Progenitor cell of endocrine pancreas (in vitro differentiated cells): Measurements from ENCODE around the gene ARHGEF10L. TPM values are rescaled to one million over a fixed set of nuclear protein-coding genes. Genes with fewer than 3 reads are reported as not detected.
"Not testable (repeated sequence)": the region's sequence is repeated elsewhere in the genome, so short reads cannot be mapped to it uniquely, and the experiment has no call there.

Source experiments
- DNase-seq: peaks from one replicate; pipeline ENCODE4 v3.0.0; 2021; ENCODE audit warnings: low spot score; ENCODE audit not compliant: unreplicated experiment
- H3K27ac Mint-ChIP-seq: 2 replicates; pipeline ENCODE4 v1.8.0; 2021; ENCODE audit warnings: mild to moderate bottlenecking, moderate library complexity, mixed read lengths
- H3K27me3 Mint-ChIP-seq: 2 replicates; pipeline ENCODE4 v1.8.0; 2021; ENCODE audit warnings: mixed read lengths
- H3K36me3 Mint-ChIP-seq: 2 replicates; pipeline ENCODE4 v1.8.0; 2022; ENCODE audit warnings: mixed read lengths; ENCODE audit not compliant: insufficient read depth
- H3K4me1 Mint-ChIP-seq: 2 replicates; pipeline ENCODE4 v1.8.0; 2021; ENCODE audit warnings: low read depth, mixed read lengths
- H3K4me3 Mint-ChIP-seq: 2 replicates; pipeline ENCODE4 v1.8.0; 2021; ENCODE audit warnings: low read depth, mild to moderate bottlenecking, moderate library complexity, mixed read lengths
- H3K9me3 Mint-ChIP-seq: 2 replicates; pipeline ENCODE4 v1.8.0; 2021; ENCODE audit warnings: low read depth, mixed read lengths
- total RNA-seq: library from RNA; stranded (reverse); gene quantifications from 2 replicates; pipeline ENCODE4 v1.2.1, GENCODE V29; 2021
- TF ChIP-seq, protein P1 (sequence below): fragments of 200-600 bp; sonication (generic); IDR thresholded peaks from one replicate; pipeline ENCODE4 v1.5.0; 2021; ENCODE audit warnings: antibody characterized with exemption, mild to moderate bottlenecking; ENCODE audit not compliant: unreplicated experiment

Gene ARHGEF10L
- total RNA-seq, 1 donor from 2014 or later, result 31.3 TPM

DNA sequence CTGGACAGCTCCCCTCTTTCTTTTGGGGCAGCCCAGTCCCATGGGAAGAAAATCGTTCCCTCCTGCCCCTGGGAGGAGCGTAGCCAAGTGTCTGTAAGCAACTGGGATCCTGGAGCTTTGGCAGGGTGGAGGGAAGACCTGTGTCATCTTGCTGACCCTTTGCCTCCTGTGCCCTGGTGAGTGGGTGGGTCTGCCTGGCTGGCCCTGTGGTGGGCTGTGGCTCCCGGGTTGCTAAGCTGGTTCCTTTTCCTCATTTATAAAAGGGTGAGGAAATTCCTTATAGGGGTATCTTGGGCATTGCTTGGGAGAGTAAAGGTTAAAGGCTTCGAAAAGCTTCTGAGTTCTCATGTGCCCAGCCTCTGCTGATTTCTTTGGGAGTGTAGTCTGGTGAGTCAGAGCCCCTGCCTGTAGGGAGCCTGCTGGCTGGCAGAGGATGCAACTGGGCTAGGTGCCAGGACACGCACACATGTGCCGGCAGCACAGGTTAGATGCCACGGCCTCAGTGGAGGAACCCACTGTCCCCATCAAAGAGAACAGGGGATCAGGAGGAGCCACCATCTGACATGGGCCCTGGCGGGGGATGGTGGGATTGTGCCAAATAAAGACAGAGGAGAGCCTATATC is 85.2 kb downstream of the ARHGEF10L start:
- H3K27ac Mint-ChIP-seq, result no peak overlapping the region
- TF ChIP-seq, protein P1, sequence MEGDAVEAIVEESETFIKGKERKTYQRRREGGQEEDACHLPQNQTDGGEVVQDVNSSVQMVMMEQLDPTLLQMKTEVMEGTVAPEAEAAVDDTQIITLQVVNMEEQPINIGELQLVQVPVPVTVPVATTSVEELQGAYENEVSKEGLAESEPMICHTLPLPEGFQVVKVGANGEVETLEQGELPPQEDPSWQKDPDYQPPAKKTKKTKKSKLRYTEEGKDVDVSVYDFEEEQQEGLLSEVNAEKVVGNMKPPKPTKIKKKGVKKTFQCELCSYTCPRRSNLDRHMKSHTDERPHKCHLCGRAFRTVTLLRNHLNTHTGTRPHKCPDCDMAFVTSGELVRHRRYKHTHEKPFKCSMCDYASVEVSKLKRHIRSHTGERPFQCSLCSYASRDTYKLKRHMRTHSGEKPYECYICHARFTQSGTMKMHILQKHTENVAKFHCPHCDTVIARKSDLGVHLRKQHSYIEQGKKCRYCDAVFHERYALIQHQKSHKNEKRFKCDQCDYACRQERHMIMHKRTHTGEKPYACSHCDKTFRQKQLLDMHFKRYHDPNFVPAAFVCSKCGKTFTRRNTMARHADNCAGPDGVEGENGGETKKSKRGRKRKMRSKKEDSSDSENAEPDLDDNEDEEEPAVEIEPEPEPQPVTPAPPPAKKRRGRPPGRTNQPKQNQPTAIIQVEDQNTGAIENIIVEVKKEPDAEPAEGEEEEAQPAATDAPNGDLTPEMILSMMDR, result no peak
- no peaks in the 10 kb centered on the region for H3K4me1 Mint-ChIP-seq
- H3K27me3 Mint-ChIP-seq, result no peaks in the 10 kb centered on the region
- no peak for DNase-seq
- H3K9me3 Mint-ChIP-seq, result no peaks in the 10 kb centered on the region
- peaks cover 6% of the 10 kb centered on the region for H3K36me3 Mint-ChIP-seq
- no peak overlapping the region for H3K4me3 Mint-ChIP-seq

DNA sequence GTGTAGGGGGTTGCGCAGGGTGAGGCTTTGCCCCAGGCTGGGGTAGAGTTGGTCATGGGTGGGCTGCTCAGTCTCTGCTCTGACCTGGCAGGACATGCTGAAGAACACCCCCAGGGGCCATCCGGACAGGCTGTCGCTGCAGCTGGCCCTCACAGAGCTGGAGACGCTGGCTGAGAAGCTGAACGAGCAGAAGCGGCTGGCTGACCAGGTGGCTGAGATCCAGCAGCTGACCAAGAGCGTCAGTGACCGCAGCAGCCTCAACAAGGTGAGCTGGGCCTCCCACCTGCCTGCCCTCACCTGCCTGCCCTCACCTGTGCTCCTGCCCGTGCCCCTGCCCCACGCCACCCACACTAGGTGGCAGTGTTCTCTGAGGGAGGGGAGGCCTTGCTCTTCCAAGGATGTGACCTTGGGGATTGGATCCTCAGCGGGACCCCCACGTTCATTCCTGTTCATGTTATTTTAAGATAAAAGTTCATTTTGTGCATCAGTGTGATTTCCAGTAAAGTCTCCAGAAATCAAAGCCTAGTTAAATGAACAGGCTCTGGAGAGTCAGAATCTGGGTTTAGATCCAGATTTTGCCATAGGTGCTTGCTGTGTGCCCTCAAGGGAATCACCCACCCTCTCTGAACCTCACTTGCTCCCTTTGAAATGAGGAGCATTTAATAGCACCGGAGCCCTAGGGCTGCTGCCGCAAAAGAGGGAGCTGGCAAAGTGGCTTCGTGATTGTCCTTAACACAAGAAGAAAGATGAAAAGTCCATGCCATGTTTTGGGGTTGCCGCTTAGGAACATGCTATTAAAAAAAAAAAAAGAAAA is 87.9 kb downstream of the ARHGEF10L start:
- Mint-ChIP-seq H3K27ac (no peak overlapping the region), H3K27me3 (no peaks in the 10 kb centered on the region), H3K36me3 (peaks cover 8% of the 10 kb centered on the region), H3K4me3 (no peak overlapping the region), H3K9me3 (no peaks in the 10 kb centered on the region), H3K4me1 (no peaks in the 10 kb centered on the region)
- TF ChIP-seq, protein P1, result no peak
- DNase-seq, result no peak

GRCh38 chr1:17629046-17629445 is 89.5 kb downstream of the ARHGEF10L start:
- H3K36me3 Mint-ChIP-seq, H3K4me1 Mint-ChIP-seq, H3K9me3 Mint-ChIP-seq, H3K27me3 Mint-ChIP-seq, H3K27ac Mint-ChIP-seq, DNase-seq, H3K4me3 Mint-ChIP-seq: not testable (repeated sequence)

DNA sequence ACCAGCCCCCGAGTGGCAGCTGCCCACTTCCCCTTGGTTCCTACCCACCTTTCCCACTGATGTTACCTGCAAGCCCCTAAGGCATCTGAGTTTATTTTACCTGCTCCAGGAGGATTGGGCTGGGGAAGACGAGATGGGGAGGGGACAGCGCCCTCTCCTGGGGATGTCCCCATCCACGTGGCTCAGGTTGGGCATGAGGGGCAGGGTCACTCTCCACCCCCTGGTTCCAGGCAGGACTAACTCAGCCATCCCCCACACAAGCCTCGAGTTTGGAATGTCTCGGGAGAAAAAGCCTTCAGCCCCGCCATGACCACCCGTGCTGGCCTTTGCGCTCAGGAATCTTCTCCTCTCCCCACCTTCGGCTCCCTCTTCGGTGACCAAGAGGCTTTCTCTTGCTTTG is 90.0 kb downstream of the ARHGEF10L start:
- TF ChIP-seq, protein P1, result peak; percentile 38
- Mint-ChIP-seq H3K9me3 (no peaks in the 10 kb centered on the region), H3K27ac (no peak overlapping the region), H3K4me3 (no peak overlapping the region), H3K4me1 (no peaks in the 10 kb centered on the region), H3K27me3 (no peaks in the 10 kb centered on the region), H3K36me3 (peaks cover 6% of the 10 kb centered on the region)
- DNase-seq, result no peak

- no peak for DNase-seq
- H3K9me3 Mint-ChIP-seq, result no peaks in the 10 kb centered on the region
- no peaks in the 10 kb centered on the region for H3K27me3 Mint-ChIP-seq
- TF ChIP-seq, protein P1, result no peak
- no peak overlapping the region for H3K27ac Mint-ChIP-seq
- no peaks in the 10 kb centered on the region for H3K4me1 Mint-ChIP-seq
- no peak overlapping the region for H3K4me3 Mint-ChIP-seq
- peaks cover 6% of the 10 kb centered on the region for H3K36me3 Mint-ChIP-seq
Observed at GRCh38 chr1:17630048-17630830, 90.7 kb downstream of the ARHGEF10L start.
